ENCODE data around the gene RPUSD1. TPM values are rescaled to one million over a fixed set of nuclear protein-coding genes. Genes with fewer than 3 reads are reported as not detected.

Gene RPUSD1
- total RNA-seq, 4 donors from 2014 or later, result 5.9 to 80.0 (median 16.7) TPM

GRCh38 chr16:805474-805873 is 17.3 kb upstream of the RPUSD1 start:
- no peaks in the 10 kb centered on the region for H3K4me1 ChIP-seq
- peaks cover 7 to 14% of the 10 kb centered on the region in 2 donors for H3K27me3 ChIP-seq
- no peak overlapping the region for H3K27ac ChIP-seq
- DNase-seq, result no peak
- H3K9me3 ChIP-seq, result no peaks in the 10 kb centered on the region
- intact Hi-C loops (cut with DNase I; ENCODE audit: low total_unique reads), result no loop called here
- no peak overlapping the region for H3K4me3 ChIP-seq
- TF ChIP-seq CTCF (IDR thresholded peaks at IDR 0.05) (no peak), POLR2A (IDR thresholded peaks at IDR 0.05) (no peak)
- H3K36me3 ChIP-seq, result no peaks in the 10 kb centered on the region

GRCh38 chr16:804193-805048 is 16.2 kb upstream of the RPUSD1 start:
- H3K27me3 ChIP-seq, result peaks cover 11 to 22% of the 10 kb centered on the region in 2 donors
- H3K4me3 ChIP-seq, result no peak overlapping the region
- no peak for DNase-seq
- H3K36me3 ChIP-seq, result no peaks in the 10 kb centered on the region
- no peak overlapping the region for H3K27ac ChIP-seq
- TF ChIP-seq POLR2A (IDR thresholded peaks at IDR 0.05) (no peak), CTCF (IDR thresholded peaks at IDR 0.05) (no peak)
- no peaks in the 10 kb centered on the region for H3K9me3 ChIP-seq
- intact Hi-C loops (cut with DNase I; ENCODE audit: low total_unique reads), result no loop called here
- no peaks in the 10 kb centered on the region for H3K4me1 ChIP-seq

- Histone ChIP-seq H3K27me3 (peaks cover 11 to 22% of the 10 kb centered on the region in 2 donors), H3K4me3 (no peak overlapping the region), H3K9me3 (no peaks in the 10 kb centered on the region), H3K27ac (no peak overlapping the region), H3K36me3 (no peaks in the 10 kb centered on the region), H3K4me1 (no peaks in the 10 kb centered on the region)
- DNase-seq, result no peak
- intact Hi-C loops (cut with DNase I; ENCODE audit: low total_unique reads), result no loop called here
- no peak for TF ChIP-seq CTCF (IDR thresholded peaks at IDR 0.05)
- TF ChIP-seq POLR2A (IDR thresholded peaks at IDR 0.05), result no peak
Measured at GRCh38 chr16:803754-804080, 15.5 kb upstream of the RPUSD1 start.

- no peak overlapping the region for H3K27ac ChIP-seq
- no peaks in the 10 kb centered on the region for H3K4me1 ChIP-seq
- H3K4me3 ChIP-seq, result no peak overlapping the region
- TF ChIP-seq CTCF (IDR thresholded peaks at IDR 0.05) (no peak), POLR2A (IDR thresholded peaks at IDR 0.05) (no peak)
- peaks cover 11 to 22% of the 10 kb centered on the region in 2 donors for H3K27me3 ChIP-seq
- no peak for DNase-seq
- intact Hi-C loops (cut with DNase I; ENCODE audit: low total_unique reads), result no loop called here
- H3K36me3 ChIP-seq, result no peaks in the 10 kb centered on the region
- H3K9me3 ChIP-seq, result no peaks in the 10 kb centered on the region
Measured at GRCh38 chr16:802914-803753, 15.0 kb upstream of the RPUSD1 start.

- Histone ChIP-seq H3K4me3 (no peak overlapping the region), H3K27me3 (peaks cover 11 to 22% of the 10 kb centered on the region in 2 donors), H3K4me1 (no peaks in the 10 kb centered on the region), H3K27ac (no peak overlapping the region), H3K36me3 (no peaks in the 10 kb centered on the region), H3K9me3 (no peaks in the 10 kb centered on the region)
- TF ChIP-seq POLR2A (IDR thresholded peaks at IDR 0.05), result no peak
- no peak for TF ChIP-seq CTCF (IDR thresholded peaks at IDR 0.05)
- intact Hi-C loops (cut with DNase I; ENCODE audit: low total_unique reads), result no loop called here
- no peak for DNase-seq
Measured at GRCh38 chr16:802461-802860, 14.3 kb upstream of the RPUSD1 start.

All from uterus (tissue), 4 donors.